Trophoblast cell (in vitro differentiated cells and primary cell): ENCODE data around the gene STK38L.

Source experiments
- DNase-seq, 2 donors: peaks; one replicate each; pipeline ENCODE4 v3.0.0-alpha.2; 2016
- H2AFZ ChIP-seq: 2 replicates; pipeline ENCODE4 v1.6.1; 2013; ENCODE audit warnings: low read length, moderate library complexity, mild to moderate bottlenecking; ENCODE audit not compliant: insufficient read depth, poor library complexity
- H2AK5ac ChIP-seq: 2 replicates; pipeline ENCODE4 v1.6.1; 2013; ENCODE audit warnings: mild to moderate bottlenecking, low read length
- H2BK120ac ChIP-seq: 2 replicates; pipeline ENCODE4 v1.6.1; 2013; ENCODE audit warnings: low read length, mild to moderate bottlenecking, moderate library complexity; ENCODE audit not compliant: insufficient read depth, poor library complexity
- H2BK12ac ChIP-seq: 2 replicates; pipeline ENCODE4 v1.6.1; 2013; ENCODE audit warnings: mild to moderate bottlenecking, low read length, moderate library complexity
- H2BK5ac ChIP-seq: 2 replicates; pipeline ENCODE4 v1.6.1; 2013; ENCODE audit warnings: low read length, low read depth, moderate library complexity, mild to moderate bottlenecking; ENCODE audit not compliant: poor library complexity
- H3K14ac ChIP-seq: 2 replicates; pipeline ENCODE4 v1.6.1; 2013; ENCODE audit warnings: mild to moderate bottlenecking, low read length
- H3K18ac ChIP-seq: 2 replicates; pipeline ENCODE4 v1.6.1; 2013; ENCODE audit warnings: mild to moderate bottlenecking, low read length
- H3K23ac ChIP-seq: 2 replicates; pipeline ENCODE4 v1.6.1; 2013; ENCODE audit warnings: low read length
- H3K27ac ChIP-seq: 2 replicates; pipeline ENCODE4 v1.5.1; 2013; ENCODE audit warnings: low read depth, mild to moderate bottlenecking, inconsistent platforms, low read length, moderate library complexity
- H3K27me3 ChIP-seq: 2 replicates; pipeline ENCODE4 v1.6.1; 2013; ENCODE audit warnings: inconsistent platforms, mild to moderate bottlenecking, low read length, moderate library complexity; ENCODE audit not compliant: insufficient read depth
- H3K36me3 ChIP-seq, 2 experiments: 1 replicate in 1 of 2; 2 replicates in 1 of 2; pipeline ENCODE4 v1.6.1; 2013; ENCODE audit warnings: low read length in 2 of 2, mild to moderate bottlenecking in 2 of 2, moderate library complexity in 1 of 2; ENCODE audit not compliant: insufficient read depth in 2 of 2, control insufficient read depth in 1 of 2
- H3K4ac ChIP-seq: 2 replicates; pipeline ENCODE4 v1.6.1; 2013; ENCODE audit warnings: low read depth, mild to moderate bottlenecking, low read length, moderate library complexity
- H3K4me1 ChIP-seq, 2 experiments: 1 replicate in 1 of 2; 2 replicates in 1 of 2; pipeline ENCODE4 v1.6.1; 2013; ENCODE audit warnings: low read length in 2 of 2, mild to moderate bottlenecking in 2 of 2, moderate library complexity in 1 of 2; ENCODE audit not compliant: insufficient read depth in 2 of 2, control insufficient read depth in 1 of 2
- H3K4me2 ChIP-seq: 2 replicates; pipeline ENCODE4 v1.6.1; 2013; ENCODE audit warnings: inconsistent platforms, mild to moderate bottlenecking, low read length, moderate library complexity
- H3K4me3 ChIP-seq: 2 replicates; pipeline ENCODE4 v1.5.1; 2013; ENCODE audit warnings: mild to moderate bottlenecking, low read depth, low read length, inconsistent platforms
- H3K79me1 ChIP-seq: one replicate; pipeline ENCODE4 v1.6.1; 2013; ENCODE audit warnings: low read length
- H3K79me2 ChIP-seq: 2 replicates; pipeline ENCODE4 v1.6.1; 2013; ENCODE audit warnings: low read length, mild to moderate bottlenecking; ENCODE audit not compliant: control insufficient read depth, insufficient read depth, poor library complexity
- H3K9ac ChIP-seq: 2 replicates; pipeline ENCODE4 v1.6.1; 2013; ENCODE audit warnings: mild to moderate bottlenecking, low read length
- H3K9me3 ChIP-seq: 2 replicates; pipeline ENCODE4 v1.6.1; 2013; ENCODE audit warnings: low read depth, mild to moderate bottlenecking, control low read depth, inconsistent platforms, low read length; ENCODE audit not compliant: insufficient read depth
- H4K12ac ChIP-seq: 2 replicates; pipeline ENCODE4 v1.6.1; 2013; ENCODE audit warnings: low read depth, mild to moderate bottlenecking, low read length, moderate library complexity
- H4K8ac ChIP-seq: 2 replicates; pipeline ENCODE4 v1.6.1; 2013; ENCODE audit warnings: low read depth, mild to moderate bottlenecking, low read length, moderate library complexity
- H4K91ac ChIP-seq: one replicate; pipeline ENCODE4 v1.6.1; 2013; ENCODE audit warnings: low read depth, mild to moderate bottlenecking, low read length, moderate library complexity
- WGBS: extraction: QIAGEN DNeasy Blood & Tissue Kit; methylation state at CpG from one replicate; pipeline ENCODE4 v1.1.7; 2013; ENCODE audit warnings: missing lambda C conversion rate; ENCODE audit not compliant: insufficient read length, insufficient coverage; ENCODE audit errors: extremely low coverage; 5-methylcytosine and 5-hydroxymethylcytosine counted together

Gene STK38L

DNA sequence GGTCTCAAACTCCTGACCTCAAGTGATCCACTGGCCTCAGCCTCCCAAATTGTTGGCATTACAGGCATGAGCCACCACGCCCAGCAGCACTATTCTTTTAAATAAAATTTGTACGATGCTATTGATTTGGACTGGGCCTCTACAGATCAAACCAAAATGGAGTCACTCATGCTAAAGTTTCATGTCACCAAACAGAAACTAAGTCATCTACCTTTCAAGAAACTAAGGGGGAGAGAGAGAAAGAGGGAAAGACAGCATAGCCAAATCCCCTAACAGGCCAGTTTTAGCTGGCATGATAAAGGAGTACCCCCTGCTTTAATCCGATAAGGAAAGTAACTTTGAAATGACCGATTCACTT lies 23.1 kb upstream of the STK38L start:
- Histone ChIP-seq H3K79me1 (no peaks in the 10 kb centered on the region), H3K18ac (no peak overlapping the region), H2BK5ac (no peak overlapping the region), H3K14ac (no peak overlapping the region), H3K4me1 (no peaks in the 10 kb centered on the region), H3K36me3 (no peaks in the 10 kb centered on the region), H3K23ac (no peak overlapping the region), H3K9ac (no peak overlapping the region), H3K27me3 (no peaks in the 10 kb centered on the region), H2AK5ac (no peak overlapping the region), H3K79me2 (no peaks in the 10 kb centered on the region), H3K4ac (no peak overlapping the region), H3K27ac (no peak overlapping the region), H2AFZ (no peak overlapping the region), H3K9me3 (no peaks in the 10 kb centered on the region), H4K12ac (no peak overlapping the region), H2BK12ac (no peak overlapping the region), H4K91ac (no peak overlapping the region), H3K4me2 (no peak overlapping the region), H4K8ac (no peak overlapping the region), H2BK120ac (no peak overlapping the region), H3K4me3 (no peak overlapping the region)
- no peak for DNase-seq
- no CpG with 5 or more reads among the region's 4 CpGs for WGBS

DNA sequence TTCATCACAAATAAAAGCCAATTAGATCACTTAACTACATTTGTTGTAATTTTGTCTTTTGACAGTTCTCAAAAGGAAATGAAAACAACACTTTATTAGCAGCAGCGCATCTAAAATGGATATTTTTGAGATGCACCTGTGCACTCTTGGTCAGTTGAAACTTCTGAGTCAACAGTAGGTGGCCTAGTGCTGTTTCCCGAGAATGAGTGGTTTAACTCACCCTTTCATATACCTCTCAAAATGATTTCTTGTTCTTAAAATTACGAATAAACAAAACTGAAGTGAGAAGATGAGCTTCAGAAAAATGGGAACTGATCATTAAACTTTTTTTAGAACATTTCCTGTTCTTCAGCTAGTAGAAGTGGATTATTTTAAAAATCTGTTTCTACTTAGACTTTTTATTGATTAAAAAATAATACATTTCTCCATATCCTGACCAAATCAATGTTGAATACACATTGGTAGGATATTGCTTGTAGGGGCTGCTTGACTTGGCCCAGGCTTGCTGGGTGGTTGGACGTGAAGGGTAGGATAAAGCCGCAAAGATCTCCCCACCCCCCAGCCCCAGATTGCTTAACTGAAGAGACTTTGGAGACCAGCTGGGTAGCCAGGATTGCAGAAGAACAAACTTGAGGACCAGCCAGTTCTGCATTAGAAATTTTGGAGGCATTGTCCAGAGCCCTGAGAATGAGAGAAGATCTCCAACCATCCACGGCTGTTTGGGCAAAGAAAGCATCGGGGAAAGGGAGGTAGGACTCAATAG lies 22.3 kb upstream of the STK38L start:
- H3K4me2 ChIP-seq, result no peak overlapping the region
- H2AK5ac ChIP-seq, result no peak overlapping the region
- no peak overlapping the region for H4K8ac ChIP-seq
- no peak overlapping the region for H3K27ac ChIP-seq
- no peaks in the 10 kb centered on the region for H3K9me3 ChIP-seq
- no peaks in the 10 kb centered on the region for H3K27me3 ChIP-seq
- H3K9ac ChIP-seq, result no peak overlapping the region
- no peaks in the 10 kb centered on the region for H3K79me1 ChIP-seq
- no peak overlapping the region for H2BK12ac ChIP-seq
- H2BK120ac ChIP-seq, result no peak overlapping the region
- H4K12ac ChIP-seq, result no peak overlapping the region
- no peaks in the 10 kb centered on the region for H3K36me3 ChIP-seq
- no peaks in the 10 kb centered on the region for H3K79me2 ChIP-seq
- no peak overlapping the region for H3K4ac ChIP-seq
- H3K4me3 ChIP-seq, result no peak overlapping the region
- DNase-seq, result no peak
- no peak overlapping the region for H4K91ac ChIP-seq
- H3K14ac ChIP-seq, result no peak overlapping the region
- no CpG with 5 or more reads among the region's 7 CpGs for WGBS
- H3K23ac ChIP-seq, result no peak overlapping the region
- no peak overlapping the region for H3K18ac ChIP-seq
- H2AFZ ChIP-seq, result no peak overlapping the region
- H3K4me1 ChIP-seq, result no peaks in the 10 kb centered on the region
- no peak overlapping the region for H2BK5ac ChIP-seq

DNA sequence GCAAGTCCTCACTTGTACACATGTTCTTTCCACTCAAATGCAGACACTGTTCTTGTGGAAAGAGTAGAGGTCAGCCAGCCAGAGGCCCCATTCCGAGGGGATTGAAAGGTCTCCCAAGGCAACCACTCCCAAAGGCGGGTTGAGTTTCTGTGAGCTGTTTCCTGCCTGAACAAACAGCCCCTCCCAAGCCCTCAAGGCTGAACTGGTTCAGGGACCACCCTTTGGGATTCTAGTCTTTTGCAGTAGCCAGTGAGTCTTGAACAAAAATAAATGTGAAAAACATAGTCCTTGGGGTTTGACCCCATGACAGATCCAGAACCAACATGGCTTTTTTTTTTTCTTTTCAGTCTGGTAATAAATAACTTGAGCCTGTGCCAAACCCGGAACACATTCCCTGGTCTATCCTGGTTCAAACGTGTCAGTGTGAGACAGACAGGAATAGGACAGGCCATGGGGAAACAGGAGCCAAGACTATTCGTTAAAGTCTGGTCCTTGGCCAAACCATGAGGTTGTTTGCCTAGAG lies 17.6 kb upstream of the STK38L start:
- Histone ChIP-seq H3K23ac (no peak overlapping the region), H3K79me2 (no peaks in the 10 kb centered on the region), H3K36me3 (no peaks in the 10 kb centered on the region), H4K12ac (no peak overlapping the region), H2AK5ac (no peak overlapping the region), H3K9me3 (no peaks in the 10 kb centered on the region), H3K9ac (no peak overlapping the region), H3K4ac (no peak overlapping the region), H2BK120ac (no peak overlapping the region), H3K14ac (no peak overlapping the region), H2BK5ac (no peak overlapping the region), H3K27me3 (no peaks in the 10 kb centered on the region), H3K4me1 (no peaks in the 10 kb centered on the region), H3K18ac (no peak overlapping the region), H4K91ac (no peak overlapping the region), H3K4me2 (no peak overlapping the region), H4K8ac (no peak overlapping the region), H2BK12ac (no peak overlapping the region), H3K79me1 (no peaks in the 10 kb centered on the region), H3K4me3 (no peak overlapping the region), H2AFZ (no peak overlapping the region), H3K27ac (no peak overlapping the region)
- no CpG with 5 or more reads among the region's 5 CpGs for WGBS
- DNase-seq, result no peak

DNA sequence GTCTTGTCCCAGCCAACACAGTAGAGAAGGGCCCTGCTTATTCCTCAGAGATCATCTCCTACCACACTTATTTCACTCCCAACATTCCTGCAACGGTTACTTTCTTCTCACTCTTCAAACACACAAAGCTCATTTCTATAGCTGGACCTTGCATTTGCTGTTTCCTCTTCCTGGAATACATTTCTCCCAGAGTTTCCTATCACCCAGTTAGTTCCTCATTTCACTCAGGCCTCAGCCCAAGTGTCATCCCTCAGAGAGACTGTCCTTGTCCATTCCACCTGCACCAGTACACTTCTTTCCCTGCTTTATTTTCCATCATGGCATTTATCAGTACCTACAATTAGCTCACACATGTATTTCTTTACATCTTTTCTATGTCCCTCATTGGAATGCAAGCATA lies 14.7 kb upstream of the STK38L start:
- Histone ChIP-seq H3K4me3 (no peak overlapping the region), H2BK5ac (no peak overlapping the region), H3K23ac (no peak overlapping the region), H3K79me2 (no peaks in the 10 kb centered on the region), H3K9ac (no peak overlapping the region), H2AK5ac (no peak overlapping the region), H4K12ac (no peak overlapping the region), H3K18ac (no peak overlapping the region), H3K36me3 (no peaks in the 10 kb centered on the region), H3K9me3 (no peaks in the 10 kb centered on the region), H4K8ac (no peak overlapping the region), H3K4me1 (no peaks in the 10 kb centered on the region), H3K79me1 (no peaks in the 10 kb centered on the region), H3K14ac (no peak overlapping the region), H2BK120ac (no peak overlapping the region), H4K91ac (no peak overlapping the region), H3K4ac (no peak overlapping the region), H3K4me2 (no peak overlapping the region), H3K27ac (no peak overlapping the region), H2AFZ (no peak overlapping the region), H2BK12ac (no peak overlapping the region), H3K27me3 (no peaks in the 10 kb centered on the region)
- 100% methylated on average over 1 of the region's 1 CpG for WGBS
- no peak for DNase-seq
